Measurements from ENCODE around the gene CMTM6.
"Not testable (repeated sequence)": the region's sequence is repeated elsewhere in the genome, so short reads cannot be mapped to it uniquely, and the experiment has no call there.

Gene CMTM6, protein sequence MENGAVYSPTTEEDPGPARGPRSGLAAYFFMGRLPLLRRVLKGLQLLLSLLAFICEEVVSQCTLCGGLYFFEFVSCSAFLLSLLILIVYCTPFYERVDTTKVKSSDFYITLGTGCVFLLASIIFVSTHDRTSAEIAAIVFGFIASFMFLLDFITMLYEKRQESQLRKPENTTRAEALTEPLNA

DNA sequence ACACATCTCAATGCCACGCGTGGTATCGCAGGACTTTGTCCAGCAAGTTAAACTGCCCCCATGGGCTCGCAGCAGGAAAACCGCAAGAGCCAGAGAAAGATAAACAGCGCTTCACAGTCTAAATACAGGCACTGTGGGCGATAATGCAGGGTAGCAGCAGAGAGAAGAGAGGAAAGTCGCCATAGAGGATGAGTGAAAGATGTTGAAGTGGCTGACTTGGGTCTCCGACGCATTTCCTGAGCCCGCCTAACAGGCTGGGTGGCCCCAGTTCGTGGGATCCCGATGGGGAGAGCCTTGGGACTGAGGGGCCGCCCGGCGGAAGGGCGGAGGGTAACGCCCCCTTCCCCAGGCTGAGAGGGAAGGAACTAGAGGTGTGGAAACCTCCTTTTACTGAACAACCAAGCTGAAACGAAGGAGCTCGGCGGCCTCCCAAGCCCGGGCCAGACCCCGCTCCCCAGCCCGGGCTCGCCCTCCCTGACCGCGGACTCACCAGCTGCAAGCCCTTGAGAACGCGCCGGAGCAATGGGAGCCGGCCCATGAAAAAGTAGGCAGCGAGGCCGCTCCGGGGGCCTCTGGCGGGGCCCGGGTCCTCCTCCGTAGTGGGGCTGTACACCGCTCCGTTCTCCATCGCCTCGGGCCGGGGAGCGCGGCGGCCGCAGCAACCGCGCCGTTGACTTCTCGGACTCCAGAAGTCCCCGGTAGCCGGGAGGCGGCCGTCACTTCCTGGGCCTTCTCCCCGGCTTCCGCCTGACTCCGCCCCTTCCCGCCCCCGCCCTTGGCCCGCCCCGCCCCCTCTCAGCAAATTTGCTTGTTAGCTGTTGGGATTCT is at the start of gene CMTM6:
TSS of gene CMTM6 (minus strand) at position 735 of the 828 bp plus-strand sequence. CDS start at position 628, 107 bp downstream.
- H3K4me1 Mint-ChIP-seq, result peaks cover 42% of the 10 kb centered on the region
- H3K27me3 Mint-ChIP-seq, result no peaks in the 10 kb centered on the region
- peak within 1 kb of the TSS; percentile 99 for H3K4me3 Mint-ChIP-seq
- ATAC-seq, result peak; percentile 84
- peak within 1 kb of the TSS; percentile 85 for H3K27ac Mint-ChIP-seq
- DNase-seq, result peak; percentile 78
- peaks cover 2% of the 10 kb centered on the region for H3K36me3 Mint-ChIP-seq (ENCODE audit: low read depth)
- H3K9me3 Mint-ChIP-seq, result no peaks in the 10 kb centered on the region

DNA sequence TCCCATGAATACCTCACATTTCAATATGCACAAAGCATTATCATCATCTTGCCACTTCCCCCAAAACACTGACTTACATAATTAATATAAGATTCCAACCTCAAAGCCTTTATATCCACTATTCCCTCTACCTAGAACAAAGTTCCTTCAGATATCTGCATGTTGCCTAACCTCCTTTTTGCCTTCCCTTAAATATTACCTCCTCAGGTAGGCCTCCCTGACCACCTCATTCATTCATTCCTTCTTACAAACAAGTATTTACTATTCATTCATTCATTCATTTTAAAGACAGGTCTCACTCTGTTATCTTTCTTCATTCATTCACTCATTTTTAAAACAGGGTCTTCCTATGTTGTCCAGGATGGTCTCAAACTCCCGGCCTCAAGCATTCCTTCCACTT is 49.4 kb upstream of the CMTM6 start:
- Mint-ChIP-seq H3K4me1 (peaks cover 36% of the 10 kb centered on the region), H3K27ac (no peak overlapping the region), H3K9me3 (no peaks in the 10 kb centered on the region), H3K36me3 (ENCODE audit: low read depth) (peaks cover 3% of the 10 kb centered on the region), H3K27me3 (no peaks in the 10 kb centered on the region), H3K4me3 (no peak overlapping the region)
- DNase-seq (no peak), ATAC-seq (no peak)

DNA sequence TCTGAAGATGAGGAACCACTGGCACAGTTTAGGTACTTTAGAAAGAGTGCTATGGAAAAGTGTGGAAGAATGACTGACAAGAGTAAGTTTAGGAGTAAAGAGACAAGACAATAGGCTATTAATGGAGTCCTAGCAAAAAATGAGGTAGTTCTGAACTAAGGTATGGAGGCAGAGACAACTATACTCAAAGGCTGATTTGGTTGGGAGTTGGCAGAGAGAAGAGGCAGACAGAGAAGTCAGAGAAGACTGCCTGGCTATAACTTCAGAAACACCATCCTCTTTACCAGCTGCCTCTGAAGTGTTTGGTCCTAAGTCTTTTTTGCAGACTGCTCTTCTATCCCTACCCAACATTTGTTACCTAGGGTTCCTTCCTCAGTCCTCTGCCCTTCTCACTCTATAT is 48.8 kb upstream of the CMTM6 start:
- H3K4me3 Mint-ChIP-seq, result no peak overlapping the region
- H3K27ac Mint-ChIP-seq, result peak overlapping the region; percentile 12
- DNase-seq, result no peak
- H3K4me1 Mint-ChIP-seq, result peaks cover 32% of the 10 kb centered on the region
- ATAC-seq, result no peak
- H3K36me3 Mint-ChIP-seq (ENCODE audit: low read depth), result peaks cover 1% of the 10 kb centered on the region
- H3K27me3 Mint-ChIP-seq, result no peaks in the 10 kb centered on the region
- no peaks in the 10 kb centered on the region for H3K9me3 Mint-ChIP-seq

DNA sequence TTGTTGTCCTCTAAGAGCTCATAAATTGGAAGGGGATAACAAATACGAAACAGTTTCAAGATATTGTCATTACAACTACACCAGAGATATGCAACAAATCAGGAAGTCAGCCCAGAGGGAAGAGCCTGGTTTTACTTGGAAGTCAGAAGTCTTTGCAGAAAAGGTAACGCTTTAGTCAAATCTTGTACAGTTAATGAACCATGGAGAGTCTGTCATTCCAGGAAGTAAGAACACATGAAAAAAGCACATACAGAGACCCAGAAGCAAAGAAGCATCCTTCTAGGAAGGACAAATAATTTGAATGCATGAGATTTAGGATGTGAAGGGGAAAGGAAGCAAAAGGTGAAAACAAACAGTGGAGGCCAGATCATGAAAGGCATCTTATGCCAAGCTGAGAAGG is 48.4 kb upstream of the CMTM6 start:
- DNase-seq (no peak), ATAC-seq (no peak)
- Mint-ChIP-seq H3K27me3 (no peaks in the 10 kb centered on the region), H3K9me3 (no peaks in the 10 kb centered on the region), H3K4me3 (no peak overlapping the region), H3K36me3 (ENCODE audit: low read depth) (peaks cover 4% of the 10 kb centered on the region), H3K27ac (peak overlapping the region; percentile 12), H3K4me1 (peaks cover 28% of the 10 kb centered on the region)

DNA sequence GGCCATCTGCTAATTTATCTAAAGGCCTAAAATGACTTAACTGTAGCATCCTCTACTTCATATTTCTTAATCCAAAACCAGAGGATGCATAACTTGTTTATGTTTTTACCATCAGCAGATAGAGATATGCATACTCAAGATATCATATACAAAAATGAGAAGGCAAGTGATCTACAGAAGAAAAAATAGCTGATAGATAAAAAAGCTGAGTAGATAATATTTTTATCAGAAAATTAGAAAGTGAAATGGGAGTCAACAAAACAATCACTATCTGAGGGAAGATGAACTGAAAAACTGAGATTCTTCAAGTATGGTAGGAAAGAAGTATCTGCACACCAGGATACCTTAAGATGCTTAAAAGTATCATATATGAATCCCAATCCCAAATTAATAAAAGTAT is 42.7 kb upstream of the CMTM6 start:
- Mint-ChIP-seq H3K27me3 (no peaks in the 10 kb centered on the region), H3K27ac (no peak overlapping the region), H3K4me1 (peaks cover 17% of the 10 kb centered on the region), H3K9me3 (no peaks in the 10 kb centered on the region), H3K4me3 (no peak overlapping the region), H3K36me3 (ENCODE audit: low read depth) (peaks cover 16% of the 10 kb centered on the region)
- ATAC-seq (no peak), DNase-seq (no peak)

DNA sequence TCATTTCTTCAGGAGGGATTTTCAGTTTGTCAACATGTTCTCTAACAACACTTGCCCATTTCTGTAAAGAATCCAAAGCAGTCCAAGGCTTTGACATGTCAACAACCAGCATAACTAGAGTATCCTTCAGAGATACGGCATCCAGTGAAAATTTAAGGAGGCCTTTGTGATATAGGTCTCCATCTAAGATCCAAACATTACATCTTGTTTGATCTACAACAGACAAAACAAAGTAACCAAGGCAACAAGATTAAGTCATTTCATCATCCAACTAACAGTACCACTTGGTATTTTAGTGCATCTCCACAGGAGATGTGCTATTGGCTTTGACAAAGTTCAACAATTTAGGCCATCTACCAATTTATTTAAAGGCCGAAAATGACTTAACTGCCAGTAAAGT is 42.2 kb upstream of the CMTM6 start:
- DNase-seq, result no peak
- ATAC-seq, result no peak
- Mint-ChIP-seq H3K9me3 (no peaks in the 10 kb centered on the region), H3K27me3 (no peaks in the 10 kb centered on the region), H3K4me1 (peaks cover 17% of the 10 kb centered on the region), H3K36me3 (ENCODE audit: low read depth) (peaks cover 16% of the 10 kb centered on the region), H3K4me3 (no peak overlapping the region), H3K27ac (peak overlapping the region; percentile 4)

DNA sequence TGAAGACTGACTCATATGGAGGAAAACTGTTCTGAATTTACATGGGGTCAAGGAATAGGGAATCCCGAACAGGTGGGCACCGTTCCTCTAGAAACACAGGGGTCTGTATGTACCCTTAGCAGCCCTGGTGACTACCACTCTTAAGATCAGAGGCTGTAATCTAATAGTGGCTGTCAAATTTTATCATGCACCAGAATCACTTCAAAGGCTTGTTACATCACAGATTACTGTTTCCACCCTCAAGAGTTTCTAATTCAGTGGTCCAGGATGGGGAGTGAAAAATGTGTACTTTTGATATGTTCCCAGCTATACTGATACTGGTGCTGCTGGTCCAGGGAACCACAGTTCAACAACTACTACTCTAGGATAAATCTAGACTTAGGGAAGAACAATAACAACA is 40.2 kb upstream of the CMTM6 start:
- ATAC-seq (no peak), DNase-seq (no peak)
- Mint-ChIP-seq H3K9me3 (no peaks in the 10 kb centered on the region), H3K27ac (no peak overlapping the region), H3K36me3 (ENCODE audit: low read depth) (peaks cover 22% of the 10 kb centered on the region), H3K4me3 (no peak overlapping the region), H3K4me1 (peaks cover 17% of the 10 kb centered on the region), H3K27me3 (no peaks in the 10 kb centered on the region)

DNA sequence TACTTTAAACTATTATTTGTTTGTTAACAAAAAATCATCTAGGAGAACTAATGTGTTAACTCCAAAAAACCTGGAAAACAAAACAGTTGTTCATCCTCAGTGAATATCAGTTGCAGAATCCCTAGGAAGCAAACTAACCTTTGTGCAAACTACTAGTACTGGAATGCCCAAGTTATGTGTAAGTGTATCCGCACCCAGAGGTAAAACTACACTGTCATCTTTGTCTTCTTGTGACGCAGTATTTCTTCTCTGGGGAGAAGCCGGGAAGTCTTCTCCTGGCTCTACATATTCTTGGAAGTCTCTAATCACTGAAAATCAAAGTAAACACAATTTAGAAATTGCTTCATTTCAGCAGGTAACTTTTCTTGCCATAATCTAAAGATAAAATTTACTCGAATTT is 38.2 kb upstream of the CMTM6 start:
- Mint-ChIP-seq H3K36me3 (ENCODE audit: low read depth) (peaks cover 22% of the 10 kb centered on the region), H3K4me3 (no peak overlapping the region), H3K9me3 (no peaks in the 10 kb centered on the region), H3K27ac (no peak overlapping the region), H3K27me3 (no peaks in the 10 kb centered on the region), H3K4me1 (peaks cover 17% of the 10 kb centered on the region)
- ATAC-seq (no peak), DNase-seq (no peak)

DNA sequence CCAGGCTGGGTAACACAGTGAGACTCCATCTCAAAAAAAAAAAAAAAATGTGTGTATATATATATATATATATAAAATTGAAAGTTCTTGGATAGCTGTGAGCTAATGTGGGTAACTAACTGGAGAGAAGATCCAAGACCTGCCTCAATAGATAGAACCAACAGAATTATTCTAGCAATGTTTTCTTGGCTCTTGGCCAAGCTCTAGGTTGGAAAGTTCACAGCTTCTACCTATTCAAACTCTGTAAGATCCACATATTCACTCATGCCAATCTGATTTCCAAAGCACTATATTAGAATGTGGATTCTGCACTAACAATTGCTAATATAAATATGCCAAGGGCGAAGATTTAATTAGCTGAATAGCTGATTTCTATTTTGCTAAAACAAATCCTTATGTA is 29.8 kb upstream of the CMTM6 start:
- peaks cover 27% of the 10 kb centered on the region for H3K36me3 Mint-ChIP-seq (ENCODE audit: low read depth)

DNA sequence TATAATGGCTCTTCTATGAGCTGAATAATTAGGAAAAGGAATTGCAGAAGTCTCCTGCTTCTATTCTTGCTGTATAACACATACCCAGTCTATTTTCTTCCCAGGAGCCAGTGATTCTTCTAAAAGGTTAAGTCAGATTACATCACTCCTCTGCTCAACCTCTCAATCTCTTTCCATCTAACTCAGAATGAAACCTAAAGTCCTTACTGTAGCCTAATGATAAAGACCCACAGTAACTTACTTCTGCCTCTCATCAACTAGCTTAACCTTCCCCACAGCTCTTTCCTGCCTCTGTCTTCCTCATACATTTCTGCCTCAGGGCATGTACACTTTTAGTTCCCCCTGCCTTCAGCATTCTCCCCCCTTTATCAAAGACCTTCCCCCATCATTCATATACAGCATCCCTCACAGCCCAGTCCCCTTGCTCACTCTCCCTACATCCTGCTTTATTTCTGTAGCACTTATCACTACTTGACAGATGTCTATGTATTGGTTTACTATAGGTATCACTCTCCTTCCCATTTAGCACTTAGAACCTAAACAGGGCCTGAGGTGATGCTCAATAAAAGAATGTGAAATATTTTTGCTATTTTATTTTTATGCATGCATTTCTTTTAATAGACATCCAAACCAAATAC is 28.5 kb upstream of the CMTM6 start:
- Mint-ChIP-seq H3K27me3 (no peaks in the 10 kb centered on the region), H3K9me3 (no peaks in the 10 kb centered on the region), H3K36me3 (ENCODE audit: low read depth) (peaks cover 30% of the 10 kb centered on the region), H3K4me3 (no peak overlapping the region), H3K4me1 (peaks cover 8% of the 10 kb centered on the region), H3K27ac (peak overlapping the region; percentile 61)
- DNase-seq, result no peak
- peak; percentile 99 for ATAC-seq

More for the DNA sequence above, 29.8 kb upstream of the CMTM6 start:
- ATAC-seq (no peak), DNase-seq (no peak)
- no peaks in the 10 kb centered on the region for H3K27me3 Mint-ChIP-seq
- no peak overlapping the region for H3K4me3 Mint-ChIP-seq
- no peaks in the 10 kb centered on the region for H3K9me3 Mint-ChIP-seq
- peaks cover 8% of the 10 kb centered on the region for H3K4me1 Mint-ChIP-seq
- H3K27ac Mint-ChIP-seq, result no peak overlapping the region

DNA sequence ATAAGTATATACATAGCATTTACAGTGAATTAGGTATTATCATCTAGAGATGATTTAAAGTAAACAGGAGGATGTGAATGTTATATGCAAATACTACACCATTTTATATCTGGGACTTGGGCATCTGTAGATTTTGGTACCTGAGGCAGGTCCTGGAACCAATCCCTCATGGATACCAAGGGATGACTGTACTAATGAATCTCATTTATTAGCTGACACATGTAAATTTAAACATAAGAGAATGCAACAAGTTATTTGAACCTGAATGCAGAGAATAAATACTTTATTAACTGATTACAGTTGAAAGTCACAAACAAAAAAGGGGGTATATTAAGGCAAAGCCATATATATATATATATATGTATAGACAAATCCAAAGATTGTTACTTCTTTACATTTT is 23.1 kb upstream of the CMTM6 start:
- Mint-ChIP-seq H3K27me3 (no peaks in the 10 kb centered on the region), H3K4me3 (no peak overlapping the region), H3K9me3 (no peaks in the 10 kb centered on the region), H3K4me1 (no peaks in the 10 kb centered on the region), H3K36me3 (ENCODE audit: low read depth) (peaks cover 37% of the 10 kb centered on the region), H3K27ac (no peak overlapping the region)
- DNase-seq, result no peak
- no peak for ATAC-seq

DNA sequence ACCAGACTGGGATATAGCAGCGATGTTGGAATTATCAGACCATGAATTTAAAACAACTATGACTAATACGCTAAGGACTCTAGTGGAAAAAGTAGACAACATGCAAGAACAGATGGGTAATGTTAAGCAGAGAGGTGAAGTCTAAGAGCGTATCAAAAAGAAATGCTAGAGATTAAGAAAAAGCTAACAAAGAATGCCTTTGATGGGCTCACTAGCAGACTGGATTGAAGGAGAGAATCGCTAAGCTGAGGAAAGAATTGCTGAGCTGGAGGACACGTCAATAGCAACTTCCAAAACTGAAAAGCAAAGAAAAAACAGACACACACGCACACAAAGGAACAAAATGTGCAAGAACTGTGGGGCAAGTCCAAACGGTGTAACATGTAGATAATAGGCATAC is 20.0 kb upstream of the CMTM6 start:
- ATAC-seq, result no peak
- no peaks in the 10 kb centered on the region for H3K9me3 Mint-ChIP-seq
- H3K4me1 Mint-ChIP-seq, result no peaks in the 10 kb centered on the region
- no peak overlapping the region for H3K4me3 Mint-ChIP-seq
- no peaks in the 10 kb centered on the region for H3K27me3 Mint-ChIP-seq
- DNase-seq, result no peak
- H3K27ac Mint-ChIP-seq, result no peak overlapping the region
- peaks cover 28% of the 10 kb centered on the region for H3K36me3 Mint-ChIP-seq (ENCODE audit: low read depth)

DNA sequence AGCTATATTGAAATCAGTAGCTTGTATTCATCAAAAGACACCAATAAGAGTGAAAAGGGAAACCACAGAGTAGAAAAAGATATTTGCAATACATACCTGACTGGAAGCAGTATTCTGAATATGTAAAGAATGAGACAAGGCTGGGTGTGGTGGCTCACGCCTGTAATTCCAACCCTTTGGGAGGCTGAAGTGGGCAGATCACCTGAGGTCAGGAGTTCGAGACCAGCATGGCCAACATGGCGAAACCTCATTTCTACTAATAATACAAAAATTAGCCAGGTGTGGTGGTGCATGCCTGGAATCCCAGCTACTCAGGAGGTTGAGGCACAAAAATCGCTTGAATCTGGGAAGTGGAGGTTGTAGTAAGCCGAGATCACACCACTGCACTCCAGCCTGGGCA is 16.3 kb upstream of the CMTM6 start:
- H3K27ac Mint-ChIP-seq; H3K9me3 Mint-ChIP-seq; H3K4me3 Mint-ChIP-seq; H3K4me1 Mint-ChIP-seq; H3K36me3 Mint-ChIP-seq (ENCODE audit: low read depth); H3K27me3 Mint-ChIP-seq; DNase-seq; ATAC-seq: not testable (repeated sequence)

DNA sequence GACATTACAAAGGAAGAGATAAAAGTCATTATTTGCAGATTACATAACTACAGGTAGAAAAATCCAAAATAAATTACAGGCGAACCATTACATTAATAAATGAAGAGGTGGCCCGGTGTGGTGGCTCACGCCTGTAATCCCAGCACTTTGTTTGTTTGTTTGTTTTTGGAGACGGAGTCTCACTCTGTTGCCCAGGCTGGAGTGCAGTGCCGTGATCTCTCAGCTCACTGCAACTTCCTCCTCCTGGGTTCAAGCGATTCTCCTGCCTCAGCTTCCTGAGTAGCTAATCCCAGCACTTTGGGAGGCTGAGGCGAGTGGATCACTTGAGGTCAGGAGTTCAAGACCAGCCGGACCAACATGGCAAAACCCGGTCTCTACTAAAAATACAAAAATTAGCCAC is 14.1 kb upstream of the CMTM6 start:
- not testable (repeated sequence) for H3K4me1 Mint-ChIP-seq; H3K27me3 Mint-ChIP-seq; H3K36me3 Mint-ChIP-seq (ENCODE audit: low read depth); DNase-seq; H3K9me3 Mint-ChIP-seq; ATAC-seq
- Mint-ChIP-seq H3K4me3 (peak overlapping the region; percentile 40), H3K27ac (peak overlapping the region; percentile 6)

DNA sequence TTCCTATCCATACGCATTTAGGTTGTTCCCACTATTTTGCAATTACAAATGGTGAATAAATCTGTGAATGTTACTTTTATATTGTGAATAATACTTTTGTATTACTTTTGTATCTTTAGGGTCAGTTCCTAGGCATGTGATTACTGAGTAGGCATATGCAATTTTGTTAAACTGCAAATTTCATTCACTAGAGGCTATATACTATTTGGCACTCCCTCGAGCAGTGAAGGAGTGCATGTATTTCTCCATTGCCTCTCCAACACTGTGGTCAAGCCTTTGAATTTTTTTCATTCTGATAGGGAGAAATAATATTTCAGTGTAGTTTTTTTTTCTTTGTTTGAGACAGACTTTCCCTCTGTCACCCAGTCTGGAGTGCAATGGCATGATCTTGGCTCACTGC is 8.4 kb upstream of the CMTM6 start:
- no peaks in the 10 kb centered on the region for H3K9me3 Mint-ChIP-seq
- no peaks in the 10 kb centered on the region for H3K36me3 Mint-ChIP-seq (ENCODE audit: low read depth)
- H3K27ac Mint-ChIP-seq, result no peak overlapping the region
- no peak overlapping the region for H3K4me3 Mint-ChIP-seq
- peaks cover under 1% of the 10 kb centered on the region for H3K4me1 Mint-ChIP-seq
- ATAC-seq, result no peak
- no peak for DNase-seq
- no peaks in the 10 kb centered on the region for H3K27me3 Mint-ChIP-seq
